ENCODE data around the gene SERPINA4.

DNA sequence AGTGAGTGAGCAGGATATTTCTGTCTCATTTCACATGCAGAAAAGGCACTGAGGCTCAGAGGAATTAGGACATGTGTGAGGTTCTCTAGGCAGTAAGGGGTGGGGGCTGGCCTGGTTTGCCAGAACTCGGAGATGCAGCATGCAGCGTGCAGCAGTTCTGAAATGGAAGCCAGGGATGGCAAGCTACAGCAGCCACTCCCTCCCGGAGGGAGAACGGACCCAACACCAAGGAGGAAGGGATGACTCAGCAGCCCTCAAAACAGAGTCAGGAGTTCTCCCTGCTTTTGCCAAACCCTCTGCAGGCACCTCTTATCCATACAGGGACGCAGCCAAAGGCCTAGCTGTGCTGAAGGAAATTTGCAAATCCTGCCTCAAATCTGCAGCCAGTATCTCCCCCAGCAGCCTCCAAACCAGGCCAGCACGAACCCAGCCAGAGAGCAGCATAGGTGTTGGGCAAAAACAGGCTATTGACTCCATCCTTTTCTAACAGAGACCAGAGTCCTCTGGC lies 40.7 kb downstream of the SERPINA4 start:
- no peak for TF ChIP-seq POLR2A (IDR thresholded peaks at IDR 0.05)
- TF ChIP-seq, protein P1, sequence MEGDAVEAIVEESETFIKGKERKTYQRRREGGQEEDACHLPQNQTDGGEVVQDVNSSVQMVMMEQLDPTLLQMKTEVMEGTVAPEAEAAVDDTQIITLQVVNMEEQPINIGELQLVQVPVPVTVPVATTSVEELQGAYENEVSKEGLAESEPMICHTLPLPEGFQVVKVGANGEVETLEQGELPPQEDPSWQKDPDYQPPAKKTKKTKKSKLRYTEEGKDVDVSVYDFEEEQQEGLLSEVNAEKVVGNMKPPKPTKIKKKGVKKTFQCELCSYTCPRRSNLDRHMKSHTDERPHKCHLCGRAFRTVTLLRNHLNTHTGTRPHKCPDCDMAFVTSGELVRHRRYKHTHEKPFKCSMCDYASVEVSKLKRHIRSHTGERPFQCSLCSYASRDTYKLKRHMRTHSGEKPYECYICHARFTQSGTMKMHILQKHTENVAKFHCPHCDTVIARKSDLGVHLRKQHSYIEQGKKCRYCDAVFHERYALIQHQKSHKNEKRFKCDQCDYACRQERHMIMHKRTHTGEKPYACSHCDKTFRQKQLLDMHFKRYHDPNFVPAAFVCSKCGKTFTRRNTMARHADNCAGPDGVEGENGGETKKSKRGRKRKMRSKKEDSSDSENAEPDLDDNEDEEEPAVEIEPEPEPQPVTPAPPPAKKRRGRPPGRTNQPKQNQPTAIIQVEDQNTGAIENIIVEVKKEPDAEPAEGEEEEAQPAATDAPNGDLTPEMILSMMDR (IDR thresholded peaks at IDR 0.05) = no peak
